IPS-NIHi7 (cell line): ENCODE results near the gene CCDC34.

Source experiments
- DNase-seq: peaks from one replicate; pipeline ENCODE4 v3.0.0; 2012; ENCODE audit warnings: mixed read lengths; ENCODE audit errors: extremely low spot score

CCDC34 gene

DNA sequence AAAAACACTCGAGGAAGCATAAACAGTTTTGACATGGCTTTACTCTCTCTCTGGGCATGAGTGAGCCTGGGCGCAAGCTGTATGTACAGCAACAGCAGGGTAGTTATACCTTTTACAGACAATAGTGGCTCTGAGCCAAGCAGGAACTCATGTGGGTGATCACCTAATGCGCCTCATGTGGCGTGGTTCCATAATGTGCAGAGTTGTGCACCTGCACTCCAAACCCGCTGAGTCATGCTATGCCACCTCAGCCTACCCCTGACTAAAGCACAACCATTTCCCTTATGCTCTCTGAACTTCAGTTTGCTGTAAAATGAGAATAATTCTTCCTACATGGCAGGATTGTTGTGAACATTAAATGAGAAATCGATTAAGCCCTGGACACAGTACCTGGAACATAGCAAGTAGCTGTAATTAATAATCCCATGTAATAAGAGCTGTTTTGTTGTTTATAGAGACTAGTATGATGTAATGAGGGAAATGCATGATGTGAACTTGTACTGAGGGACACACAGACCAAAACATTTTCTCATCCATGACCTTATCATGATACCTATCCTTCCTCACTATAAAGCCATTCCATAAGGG, 71.6 kb downstream of the CCDC34 start:
- DNase-seq, result no peak

DNA sequence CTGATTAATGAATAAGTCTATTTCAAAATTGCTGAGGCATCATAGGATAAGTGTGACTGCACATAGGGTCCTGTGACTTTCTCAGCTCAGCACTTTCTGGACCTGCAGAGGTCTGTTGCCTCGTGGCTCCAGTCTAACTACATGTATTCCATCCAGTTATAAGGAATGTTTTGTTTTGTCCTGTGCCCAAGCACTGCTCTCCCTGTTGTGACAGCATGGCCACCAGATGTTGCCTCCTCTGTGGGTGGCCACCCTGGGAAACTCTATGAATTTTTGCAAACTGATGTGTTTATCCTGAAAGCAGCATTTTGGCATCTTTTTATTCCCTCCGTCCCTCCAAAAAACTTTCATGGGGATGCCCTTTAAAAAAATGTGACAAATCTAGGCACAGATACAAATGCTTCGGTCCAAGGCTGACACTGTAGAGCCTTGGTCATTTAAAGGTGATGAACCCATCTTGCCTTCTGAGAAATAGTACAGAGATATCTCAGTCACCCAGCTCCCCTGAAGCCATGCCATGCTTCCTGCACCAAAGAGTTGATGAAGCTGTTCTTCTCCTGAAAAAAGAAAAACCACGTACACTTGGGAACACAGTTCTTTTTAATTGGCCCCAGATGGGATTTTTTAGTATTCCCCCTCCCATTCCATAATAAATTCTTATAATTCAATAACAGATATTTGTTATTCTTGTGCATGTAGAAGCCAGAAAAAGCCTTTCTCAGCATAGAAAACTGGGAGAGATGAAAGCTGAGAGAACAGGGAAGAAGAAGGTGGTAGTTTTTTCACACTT, 72.6 kb downstream of the CCDC34 start:
- DNase-seq, result no peak
